Fibroblast of the aortic adventitia (primary cell): ENCODE results near the gene TRAF3IP1. TPM values are rescaled to one million over a fixed set of nuclear protein-coding genes. Genes with fewer than 3 reads are reported as not detected.
"Not testable (repeated sequence)": the region's sequence is repeated elsewhere in the genome, so short reads cannot be mapped to it uniquely, and the experiment has no call there.

Experiments
- DNase-seq: peaks from one replicate; pipeline ENCODE4 v3.0.0-alpha.2; 2010; ENCODE audit warnings: low read depth
- H3K4me3 ChIP-seq: 2 replicates; pipeline ENCODE4 v1.5.1; 2011; ENCODE audit warnings: low read depth, mild to moderate bottlenecking, control low read depth, low read length, moderate library complexity
- CTCF ChIP-seq: IDR thresholded peaks from 2 replicates; pipeline ENCODE4 v1.5.1; 2011; ENCODE audit warnings: mild to moderate bottlenecking, low read length, control low read depth, inconsistent platforms; ENCODE audit not compliant: insufficient read depth
- total RNA-seq: library from RNA; depleted of rRNA; stranded (reverse); fragments of >200 nt; gene quantifications from 2 replicates; pipeline ENCODE4 v1.2.3, GENCODE V29; 2012; ENCODE audit warnings: low replicate concordance

The TRAF3IP1 gene
- total RNA-seq, 1 donor: 8.4 TPM

GRCh38 chr2:238325694-238326093, 5.4 kb downstream of the TRAF3IP1 start:
- DNase-seq: no peak
- no peak overlapping the region for H3K4me3 ChIP-seq
- no peak for TF ChIP-seq CTCF

GRCh38 chr2:238326801-238327365, 6.6 kb downstream of the TRAF3IP1 start:
- DNase-seq: no peak
- no peak overlapping the region for H3K4me3 ChIP-seq
- TF ChIP-seq CTCF: no peak

GRCh38 chr2:238327751-238328150, 7.4 kb downstream of the TRAF3IP1 start:
- TF ChIP-seq CTCF: no peak
- DNase-seq: no peak
- H3K4me3 ChIP-seq: no peak overlapping the region

GRCh38 chr2:238330391-238330790, 10.1 kb downstream of the TRAF3IP1 start:
- no peak for TF ChIP-seq CTCF
- DNase-seq: no peak

GRCh38 chr2:238331916-238332315, 11.6 kb downstream of the TRAF3IP1 start:
- no peak for DNase-seq
- TF ChIP-seq CTCF: no peak
- no peak overlapping the region for H3K4me3 ChIP-seq

More at GRCh38 chr2:238330391-238330790, 10.1 kb downstream of the TRAF3IP1 start:
- no peak overlapping the region for H3K4me3 ChIP-seq

GRCh38 chr2:238334885-238335284, 14.6 kb downstream of the TRAF3IP1 start:
- DNase-seq: no peak
- H3K4me3 ChIP-seq: no peak overlapping the region
- no peak for TF ChIP-seq CTCF

GRCh38 chr2:238335591-238335990, 15.3 kb downstream of the TRAF3IP1 start:
- not testable (repeated sequence) for DNase-seq, H3K4me3 ChIP-seq
